Ovary (tissue), 9 donors: Measurements from ENCODE around the gene IGFL4. TPM values are rescaled to one million over a fixed set of nuclear protein-coding genes. Genes with fewer than 3 reads are reported as not detected.

Source experiments
- DNase-seq, 5 donors: peaks; one replicate each; pipeline ENCODE4 v3.0.0-alpha.2; 2019 to 2020
- H3K27ac ChIP-seq, 2 donors: fragments of 200-600 bp; one replicate each; pipeline versions ENCODE4 v1.5.1 to v1.8.0; 2019 to 2022
- H3K27me3 ChIP-seq: fragments of 200-600 bp; one replicate; pipeline ENCODE4 v1.8.0; 2022
- H3K36me3 ChIP-seq: fragments of 200-600 bp; sonication (generic); one replicate; pipeline ENCODE4 v1.5.1; 2019
- H3K4me1 ChIP-seq: one replicate; pipeline ENCODE4 v1.8.1; 2013; ENCODE audit warnings: mild to moderate bottlenecking, moderate library complexity; ENCODE audit not compliant: insufficient read depth
- H3K4me3 ChIP-seq: fragments of 200-600 bp; sonication (generic); one replicate; pipeline ENCODE4 v1.5.1; 2017
- H3K9me3 ChIP-seq, 2 donors: fragments of 200-600 bp in 1 of 2; sonication (generic) in 1 of 2; one replicate each; pipeline versions ENCODE4 v1.5.1 to v1.8.1; 2013 to 2019; ENCODE audit warnings: mild to moderate bottlenecking in 1 of 2, moderate library complexity in 1 of 2
- EP300 ChIP-seq: sonication (generic); formaldehyde crosslinking; IDR thresholded peaks from one replicate; pipeline ENCODE4 v1.6.1; 2017; ENCODE audit warnings: antibody characterized with exemption
- POLR2A ChIP-seq: fragments of 450-650 bp; IDR thresholded peaks from one replicate; pipeline ENCODE4 v1.6.1; 2017; ENCODE audit warnings: antibody characterized with exemption, mild to moderate bottlenecking, moderate library complexity
- WGBS, 3 donors: extraction: QIAGEN DNeasy Blood & Tissue Kit in 1 of 3; methylation state at CpG; one replicate each; pipeline versions ENCODE4 v1.1.5 to v1.1.7; 2013 to 2017; 5-methylcytosine and 5-hydroxymethylcytosine counted together
- intact Hi-C, 4 donors: fragments of 100-400 bp; cut with DNase I; formaldehyde crosslinking; loops; one replicate each; pipeline versions ENCODE4 v1.11.0 to v1.15.1; 2022 to 2023
- polyA plus RNA-seq, 2 donors: library from polyadenylated mRNA; stranded (reverse); fragments of 200-250 nt in 1 of 2; fragments of 350-450 nt in 1 of 2; fragmentation: Illumina TruSeq in 1 of 2; extraction: RNeasy Lipid Tissue Mini Kit (QIAGEN cat#74804) in 1 of 2; gene quantifications; one replicate each; pipeline ENCODE4 v1.2.3, GENCODE V29; 2013 to 2014
- total RNA-seq, 7 donors: library from RNA; depleted of rRNA in 2 of 7; stranded (reverse); fragments of >200 nt in 2 of 7; fragmentation: NEBNext Ultra II Directional in 3 of 7; extraction: Animal tissue kit (Norgen Biotek cat#: 25700) in 3 of 7; gene quantifications; one replicate each; pipeline versions ENCODE4 v1.1.0 to v1.2.4, GENCODE V29; 2016 to 2023
- TF ChIP-seq, protein P1 (sequence below), 3 donors: fragments of 450-650 bp in 2 of 3; fragments of 200-600 bp in 1 of 3; IDR thresholded peaks; one replicate each; pipeline versions ENCODE4 v1.5.1 to v1.8.0; 2016 to 2022; ENCODE audit warnings: antibody characterized with exemption in 3 of 3, mild to moderate bottlenecking in 1 of 3
- donor health status: DM: no; HTN: no; CAD: no; lungs with moderate emphysema.
- donor health status: DM: no; HTN: no; CAD: no.
- donor health status: Bipolar disorder and iron deficiency.
- donor health status: DM: yes; HTN: yes; CAD: no.
- donor health status: DM: no; HTN: no; CAD: no.
- donor health status: DM: yes; HTN: yes; CAD: no.

Gene IGFL4
- total and polyA plus RNA-seq, 9 donors, result not detected

DNA sequence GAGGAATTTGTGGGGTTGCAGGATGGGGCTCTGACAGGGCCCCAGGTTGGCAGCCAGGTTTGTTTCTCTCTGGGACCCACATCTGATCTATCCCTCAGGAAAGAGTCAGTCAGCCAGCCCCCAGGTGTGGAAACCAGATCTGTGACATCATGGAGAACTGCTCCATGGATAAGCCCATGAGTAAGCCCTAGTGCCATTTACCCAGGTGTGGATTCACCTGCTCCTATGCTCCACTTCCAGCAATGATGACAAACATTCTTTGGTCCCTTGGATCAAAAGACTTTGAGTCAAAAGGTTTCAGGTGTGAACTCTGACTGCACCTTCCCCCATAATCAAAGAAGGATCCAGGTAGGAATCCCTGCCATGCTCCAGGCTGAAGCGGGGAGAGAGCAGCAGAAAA lies 26.9 kb upstream of the IGFL4 start:
- Histone ChIP-seq H3K36me3 (no peaks in the 10 kb centered on the region), H3K4me3 (no peak overlapping the region), H3K9me3 (no peaks in the 10 kb centered on the region), H3K27me3 (no peaks in the 10 kb centered on the region), H3K4me1 (no peaks in the 10 kb centered on the region), H3K27ac (no peak overlapping the region)
- TF ChIP-seq, protein P1, sequence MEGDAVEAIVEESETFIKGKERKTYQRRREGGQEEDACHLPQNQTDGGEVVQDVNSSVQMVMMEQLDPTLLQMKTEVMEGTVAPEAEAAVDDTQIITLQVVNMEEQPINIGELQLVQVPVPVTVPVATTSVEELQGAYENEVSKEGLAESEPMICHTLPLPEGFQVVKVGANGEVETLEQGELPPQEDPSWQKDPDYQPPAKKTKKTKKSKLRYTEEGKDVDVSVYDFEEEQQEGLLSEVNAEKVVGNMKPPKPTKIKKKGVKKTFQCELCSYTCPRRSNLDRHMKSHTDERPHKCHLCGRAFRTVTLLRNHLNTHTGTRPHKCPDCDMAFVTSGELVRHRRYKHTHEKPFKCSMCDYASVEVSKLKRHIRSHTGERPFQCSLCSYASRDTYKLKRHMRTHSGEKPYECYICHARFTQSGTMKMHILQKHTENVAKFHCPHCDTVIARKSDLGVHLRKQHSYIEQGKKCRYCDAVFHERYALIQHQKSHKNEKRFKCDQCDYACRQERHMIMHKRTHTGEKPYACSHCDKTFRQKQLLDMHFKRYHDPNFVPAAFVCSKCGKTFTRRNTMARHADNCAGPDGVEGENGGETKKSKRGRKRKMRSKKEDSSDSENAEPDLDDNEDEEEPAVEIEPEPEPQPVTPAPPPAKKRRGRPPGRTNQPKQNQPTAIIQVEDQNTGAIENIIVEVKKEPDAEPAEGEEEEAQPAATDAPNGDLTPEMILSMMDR (IDR thresholded peaks at IDR 0.05), result no peak
- TF ChIP-seq POLR2A (no peak), EP300 (no peak)
- intact Hi-C loops, result no loop called here
- WGBS, 3 donors, result 85 to 95% (median 89%) methylated on average over 1 of the region's 1 CpG
- no peak for DNase-seq

DNA sequence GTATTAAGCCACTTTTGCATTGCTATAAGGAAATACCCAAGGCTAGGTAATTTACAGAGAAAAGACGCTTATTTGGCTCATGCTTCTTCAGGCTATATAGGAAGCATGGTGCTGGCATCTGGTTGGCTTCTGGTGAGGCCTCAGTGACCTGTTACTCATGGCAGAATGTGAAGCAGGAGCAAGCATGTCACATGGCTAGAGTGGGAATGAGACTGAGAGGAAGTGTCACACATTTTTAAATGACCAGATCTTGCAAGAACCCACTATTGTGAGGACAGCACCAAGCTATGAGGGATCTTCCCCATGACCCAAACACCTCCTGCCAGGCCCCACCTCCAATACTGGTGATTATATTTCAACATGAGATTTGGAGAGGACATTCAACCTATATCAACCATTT lies 25.7 kb upstream of the IGFL4 start:
- H3K4me3 ChIP-seq, result no peak overlapping the region
- H3K4me1 ChIP-seq, result no peaks in the 10 kb centered on the region
- TF ChIP-seq, protein P1 (IDR thresholded peaks at IDR 0.05), result no peak
- TF ChIP-seq EP300, result no peak
- no peak for TF ChIP-seq POLR2A
- no peaks in the 10 kb centered on the region for H3K36me3 ChIP-seq
- WGBS, 3 donors, result 58 to 84% (median 81%) methylated on average over 1 of the region's 1 CpG
- intact Hi-C loops, result no loop called here
- peaks cover 0 to 3% of the 10 kb centered on the region in 2 donors for H3K9me3 ChIP-seq
- no peak for DNase-seq
- H3K27me3 ChIP-seq, result no peaks in the 10 kb centered on the region
- no peak overlapping the region for H3K27ac ChIP-seq

DNA sequence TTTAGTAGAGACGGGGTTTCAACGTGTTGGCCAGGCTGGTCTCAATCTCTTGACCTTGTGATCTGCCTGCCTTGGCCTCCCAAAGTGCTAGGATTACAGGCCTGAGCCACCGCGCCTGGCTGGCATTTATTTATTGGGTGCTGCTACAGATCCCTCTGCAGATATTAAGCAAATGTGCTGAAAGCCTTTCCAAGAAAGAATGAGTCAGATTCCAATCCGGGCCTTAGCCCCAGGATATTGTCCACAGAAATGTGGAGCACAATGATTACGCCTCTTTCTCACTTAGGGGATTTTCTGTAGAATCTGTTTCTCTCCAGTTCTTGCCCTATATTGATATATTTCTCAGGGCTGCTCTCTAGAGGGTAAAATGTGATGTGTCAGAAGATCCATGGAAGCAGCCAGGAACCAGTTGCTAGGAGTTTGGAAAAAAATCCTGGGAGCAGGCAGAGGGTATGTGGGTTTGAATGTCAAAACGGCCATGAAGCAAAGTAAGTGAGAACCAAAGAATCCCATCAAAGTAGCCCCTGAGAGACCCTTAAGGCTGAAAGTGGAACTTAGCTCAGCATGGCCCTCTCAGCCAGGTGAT lies 24.8 kb upstream of the IGFL4 start:
- TF ChIP-seq EP300 (no peak), POLR2A (no peak)
- TF ChIP-seq, protein P1 (IDR thresholded peaks at IDR 0.05), result no peak
- H3K4me1 ChIP-seq, result no peaks in the 10 kb centered on the region
- H3K4me3 ChIP-seq, result no peak overlapping the region
- no peak overlapping the region for H3K27ac ChIP-seq
- H3K36me3 ChIP-seq, result no peaks in the 10 kb centered on the region
- H3K9me3 ChIP-seq, result peaks cover 0 to 3% of the 10 kb centered on the region in 2 donors
- no peaks in the 10 kb centered on the region for H3K27me3 ChIP-seq
- no peak for DNase-seq
- WGBS, 3 donors, result 57 to 72% (median 63%) methylated on average over 7 of the region's 7 CpGs
- intact Hi-C loops, result no loop called here

DNA sequence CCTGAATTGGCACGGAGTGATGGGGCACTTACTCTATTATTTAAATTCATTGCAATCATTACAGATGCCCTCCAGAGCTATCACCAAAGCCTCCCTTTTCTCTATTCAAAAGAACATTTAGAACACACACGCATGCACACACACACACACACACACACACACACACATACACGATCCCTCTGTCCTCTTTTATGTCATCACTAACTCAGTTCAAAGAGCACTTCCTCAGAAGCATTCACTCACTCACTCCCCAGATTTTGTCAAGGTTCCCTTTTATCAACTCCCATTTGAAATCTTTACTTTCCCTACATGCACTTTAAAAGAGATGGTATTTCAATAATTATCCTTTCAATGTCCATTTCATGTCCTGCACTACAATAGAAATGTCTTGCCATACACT lies 22.4 kb upstream of the IGFL4 start:
- Histone ChIP-seq H3K36me3 (no peaks in the 10 kb centered on the region), H3K27ac (no peak overlapping the region), H3K27me3 (no peaks in the 10 kb centered on the region), H3K4me3 (no peak overlapping the region), H3K9me3 (peaks cover 0 to 3% of the 10 kb centered on the region in 2 donors), H3K4me1 (no peaks in the 10 kb centered on the region)
- 48 to 65% (median 56%) methylated on average over 3 of the region's 3 CpGs for WGBS, 3 donors
- intact Hi-C loops, result no loop called here
- no peak for DNase-seq
- TF ChIP-seq POLR2A (no peak), EP300 (no peak)
- TF ChIP-seq, protein P1 (IDR thresholded peaks at IDR 0.05), result no peak
